OCI-LY7 (cell line): ENCODE data around the gene ARRDC3. TPM values are rescaled to one million over a fixed set of nuclear protein-coding genes. Genes with fewer than 3 reads are reported as not detected.
"Not testable (repeated sequence)": the region's sequence is repeated elsewhere in the genome, so short reads cannot be mapped to it uniquely, and the experiment has no call there.

Experiments
- BruUV-seq: library from RNA; stranded (reverse); fragments of 400-500 nt; replicated peaks from 2 replicates; lab custom pipeline; 2021; lab: Mats Ljungman, UMichigan
- CTCF ChIA-PET: fragments of 300-600 bp; sonication (Branson Sonifier 250); formaldehyde crosslinking; loops from one replicate; lab custom pipeline; 2022; ENCODE audit warnings: antibody characterized with exemption; ENCODE audit not compliant: unreplicated experiment; lab: Charles Lee
- POLR2A ChIA-PET: fragments of 300-600 bp; sonication (Branson Sonifier 250); formaldehyde crosslinking; loops from one replicate; lab custom pipeline; 2022; ENCODE audit warnings: antibody characterized with exemption; lab: Charles Lee
- DNase-seq: peaks from one replicate; pipeline ENCODE4 v3.0.0-alpha.2; 2015; ENCODE audit warnings: low spot score
- H2AFZ ChIP-seq: fragments of 200-600 bp; sonication (generic), shearing (Covaris generic); 2 replicates; pipeline ENCODE4 v1.6.1; 2014; ENCODE audit warnings: mild to moderate bottlenecking, antibody characterized with exemption, low read length, moderate library complexity
- H3K27ac ChIP-seq: fragments of 200-600 bp; sonication (generic); 2 replicates; pipeline ENCODE4 v1.5.1; 2014; ENCODE audit warnings: mixed run types, low read depth, mild to moderate bottlenecking, moderate library complexity, low read length, inconsistent platforms; ENCODE audit not compliant: poor library complexity, severe bottlenecking
- H3K36me3 ChIP-seq: fragments of 200-600 bp; sonication (generic); 2 replicates; pipeline ENCODE4 v1.6.1; 2014; ENCODE audit warnings: mild to moderate bottlenecking, antibody characterized with exemption, low read length, moderate library complexity, mixed read lengths; ENCODE audit not compliant: insufficient read depth
- H3K4me1 ChIP-seq: fragments of 200-600 bp; sonication (generic); 2 replicates; pipeline ENCODE4 v1.5.1; 2014; ENCODE audit warnings: mild to moderate bottlenecking, low read length; ENCODE audit not compliant: insufficient read depth, poor library complexity, severe bottlenecking
- H3K4me2 ChIP-seq: fragments of 200-600 bp; sonication (generic); 2 replicates; pipeline ENCODE4 v1.6.1; 2014; ENCODE audit warnings: mild to moderate bottlenecking, low read length
- H3K4me3 ChIP-seq: fragments of 200-600 bp; sonication (generic); 2 replicates; pipeline ENCODE4 v1.5.1; 2014; ENCODE audit warnings: mild to moderate bottlenecking, low read depth, low read length; ENCODE audit not compliant: poor library complexity, severe bottlenecking
- H3K79me2 ChIP-seq: fragments of 200-600 bp; sonication (generic); 2 replicates; pipeline ENCODE4 v1.6.1; 2016; ENCODE audit warnings: low read depth, mild to moderate bottlenecking, low read length, moderate library complexity, mixed read lengths; ENCODE audit not compliant: insufficient read depth
- H3K9me2 ChIP-seq: fragments of 200-600 bp; sonication (generic); 2 replicates; pipeline ENCODE4 v1.6.1; 2016; ENCODE audit warnings: mild to moderate bottlenecking, low read length, mixed read lengths; ENCODE audit not compliant: insufficient read depth
- H3K9me3 ChIP-seq: fragments of 200-600 bp; sonication (generic); 2 replicates; pipeline ENCODE4 v1.6.1; 2014; ENCODE audit warnings: mild to moderate bottlenecking, mixed run types, low read length, mixed read lengths
- H4K20me1 ChIP-seq: fragments of 200-600 bp; sonication (generic); 2 replicates; pipeline ENCODE4 v1.6.1; 2014; ENCODE audit warnings: mild to moderate bottlenecking, antibody characterized with exemption, low read length, moderate library complexity, mixed read lengths; ENCODE audit not compliant: insufficient read depth
- CTCF ChIP-seq: fragments of 200-600 bp; sonication (generic); conservative IDR thresholded peaks from 2 replicates; pipeline ENCODE4 v1.5.1; 2014; ENCODE audit warnings: mild to moderate bottlenecking, antibody characterized with exemption, low read length, moderate library complexity, mixed read lengths
- EZH2phosphoT487 ChIP-seq: fragments of 200-600 bp; sonication (generic); IDR thresholded peaks from 2 replicates; pipeline ENCODE4 v1.6.1; 2018; ENCODE audit warnings: low read depth, borderline replicate concordance, mild to moderate bottlenecking, mixed run types, antibody characterized with exemption, low read length, moderate library complexity, mixed read lengths
- intact Hi-C: fragments of 100-400 bp; cut with micrococcal nuclease; formaldehyde crosslinking; loops from one replicate; pipeline ENCODE4 v1.10.0; 2022; ENCODE audit not compliant: unreplicated experiment
- total RNA-seq, 2 experiments: library from RNA; depleted of rRNA in 1 of 2; stranded (reverse); fragments of >200 nt in 1 of 2; shearing (Covaris generic) in 1 of 2; gene quantifications; 2 replicates each; pipeline ENCODE4 v1.2.3, GENCODE V29; 2014 to 2022

The ARRDC3 gene
- total RNA-seq, 2 experiments from 2014 or later, result 30.0 to 30.6 TPM

DNA sequence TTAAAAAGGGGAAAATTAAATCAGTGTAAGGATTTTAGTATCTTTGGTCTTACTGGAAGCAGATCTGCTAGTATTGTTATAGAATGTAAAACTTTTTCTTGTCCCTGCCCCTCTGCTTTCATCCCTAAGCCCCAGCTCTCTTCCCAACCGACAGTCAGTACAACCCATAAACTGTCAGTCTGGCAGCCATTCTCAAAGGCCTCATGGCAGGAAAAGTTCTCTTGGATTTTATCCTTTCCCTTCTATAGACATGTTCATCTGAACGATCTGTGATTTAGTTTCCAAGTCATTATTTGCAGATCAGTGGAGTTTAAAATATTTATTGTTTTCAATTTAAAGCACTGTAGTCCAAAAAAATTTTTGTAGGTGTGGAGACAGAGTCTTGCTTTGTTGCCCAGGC, 39.2 kb downstream of the ARRDC3 start:
- Histone ChIP-seq H3K9me2 (no peaks in the 10 kb centered on the region), H3K9me3 (no peaks in the 10 kb centered on the region), H3K4me2 (no peak overlapping the region), H3K79me2 (no peaks in the 10 kb centered on the region), H4K20me1 (no peaks in the 10 kb centered on the region), H3K27ac (no peak overlapping the region), H3K36me3 (no peaks in the 10 kb centered on the region), H3K4me3 (no peak overlapping the region), H2AFZ (no peak overlapping the region), H3K4me1 (no peaks in the 10 kb centered on the region)
- intact Hi-C loops, result no loop called here
- no peak for DNase-seq
- POLR2A ChIA-PET, result interaction anchor here (1.0 kb wide), 1 partner anchor 114 kb away, joined by 3 read pairs; no protein-coding TSS in a partner anchor
- CTCF ChIA-PET, result no interaction called here
- no TSS peak for BruUV-seq
- TF ChIP-seq CTCF (no peak), EZH2phosphoT487 (no peak)

- H3K27ac ChIP-seq, intact Hi-C loops, H3K4me3 ChIP-seq, CTCF ChIA-PET, DNase-seq, H3K4me1 ChIP-seq, H3K79me2 ChIP-seq, H2AFZ ChIP-seq, H4K20me1 ChIP-seq, H3K36me3 ChIP-seq, H3K9me2 ChIP-seq, H3K4me2 ChIP-seq, POLR2A ChIA-PET, BruUV-seq, H3K9me3 ChIP-seq: not testable (repeated sequence)
Observed at GRCh38 chr5:91342931-91343330, 40.2 kb downstream of the ARRDC3 start.

GRCh38 chr5:91341154-91341553, 42.0 kb downstream of the ARRDC3 start:
- H3K4me1 ChIP-seq, result no peaks in the 10 kb centered on the region
- no peak for TF ChIP-seq EZH2phosphoT487
- TF ChIP-seq CTCF, result no peak
- H3K4me2 ChIP-seq, result no peak overlapping the region
- no peaks in the 10 kb centered on the region for H3K79me2 ChIP-seq
- H2AFZ ChIP-seq, result no peak overlapping the region
- H3K9me3 ChIP-seq, result no peaks in the 10 kb centered on the region
- ChIA-PET CTCF (no interaction called here), POLR2A (interaction anchor here (0.6 to 1.5 kb wide), 5 partner anchors 11 to 78 kb away, joined by 3 to 6 read pairs (median 5); partner anchors contain the start of gene ARRDC3)
- no TSS peak for BruUV-seq
- no peaks in the 10 kb centered on the region for H3K36me3 ChIP-seq
- DNase-seq, result no peak
- H3K9me2 ChIP-seq, result no peaks in the 10 kb centered on the region
- H4K20me1 ChIP-seq, result no peaks in the 10 kb centered on the region
- no peak overlapping the region for H3K4me3 ChIP-seq
- no peak overlapping the region for H3K27ac ChIP-seq
- intact Hi-C loops, result no loop called here
